RWPE2 (cell line): ENCODE measurements around the gene KDM4C.

ENCODE experiments used
- ATAC-seq: fragments of 200-7000 bp; cut with Tn5 transposase; 3 replicates; pipeline ENCODE4 v1.9.1; 2021; ENCODE audit warnings: low read depth
- DNase-seq: peaks from one replicate; pipeline ENCODE4 v3.0.0-alpha.2; 2020; ENCODE audit warnings: low spot score
- H3K27ac ChIP-seq: fragments of 450-650 bp; 2 replicates; pipeline ENCODE4 v1.5.1; 2017; ENCODE audit warnings: mild to moderate bottlenecking; ENCODE audit not compliant: poor library complexity, severe bottlenecking
- H3K27me3 ChIP-seq: fragments of 250-450 bp; sonication (Bioruptor Pico); 2 replicates; pipeline ENCODE4 v1.5.1; 2021; ENCODE audit warnings: mild to moderate bottlenecking, moderate library complexity; ENCODE audit not compliant: insufficient read depth, poor library complexity, severe bottlenecking
- H3K36me3 ChIP-seq: fragments of 250-450 bp; sonication (Bioruptor Pico); 2 replicates; pipeline ENCODE4 v1.5.1; 2020; ENCODE audit warnings: low read depth, mild to moderate bottlenecking, moderate library complexity
- H3K4me1 ChIP-seq: fragments of 250-450 bp; sonication (Bioruptor Pico); 2 replicates; pipeline ENCODE4 v1.5.1; 2021; ENCODE audit warnings: mild to moderate bottlenecking, moderate library complexity; ENCODE audit not compliant: insufficient read depth, poor library complexity, severe bottlenecking
- H3K4me3 ChIP-seq: fragments of 250-450 bp; sonication (Bioruptor Pico); 2 replicates; pipeline ENCODE4 v1.5.1; 2021; ENCODE audit warnings: mild to moderate bottlenecking, moderate library complexity; ENCODE audit not compliant: severe bottlenecking
- H3K9me3 ChIP-seq: fragments of 250-450 bp; sonication (Bioruptor Pico); 2 replicates; pipeline ENCODE4 v1.5.1; 2021; ENCODE audit warnings: mild to moderate bottlenecking, moderate library complexity; ENCODE audit not compliant: severe bottlenecking
- TF ChIP-seq, protein P1 (sequence below): fragments of 450-650 bp; IDR thresholded peaks from one replicate; pipeline ENCODE4 v1.5.1; 2017; ENCODE audit warnings: mild to moderate bottlenecking, moderate library complexity; ENCODE audit not compliant: poor library complexity, severe bottlenecking

KDM4C gene

DNA sequence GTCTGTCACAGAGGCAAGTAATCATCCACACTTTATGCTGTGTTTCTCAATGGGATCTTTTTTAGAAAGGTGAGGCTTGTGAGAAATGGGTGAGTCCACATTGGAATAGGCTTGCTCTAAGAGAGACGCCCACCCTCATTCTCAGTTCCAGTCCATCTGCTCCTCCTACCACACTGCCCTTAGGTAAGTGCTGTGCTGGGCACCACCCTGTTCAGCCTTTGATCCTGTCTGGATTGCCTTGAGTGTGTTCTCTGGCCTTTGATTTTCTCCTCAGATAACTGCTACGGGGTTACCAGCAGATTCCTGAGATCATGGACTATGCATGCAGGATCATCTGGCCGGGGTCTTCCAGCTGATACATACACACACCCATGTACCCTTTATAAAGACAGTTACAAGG is 328.6 kb downstream of the KDM4C start:
- Histone ChIP-seq H3K27ac (no peak overlapping the region), H3K36me3 (no peaks in the 10 kb centered on the region), H3K9me3 (no peaks in the 10 kb centered on the region), H3K4me1 (no peaks in the 10 kb centered on the region), H3K27me3 (no peaks in the 10 kb centered on the region), H3K4me3 (no peak overlapping the region)
- DNase-seq, result no peak
- no peak for ATAC-seq
- TF ChIP-seq, protein P1, sequence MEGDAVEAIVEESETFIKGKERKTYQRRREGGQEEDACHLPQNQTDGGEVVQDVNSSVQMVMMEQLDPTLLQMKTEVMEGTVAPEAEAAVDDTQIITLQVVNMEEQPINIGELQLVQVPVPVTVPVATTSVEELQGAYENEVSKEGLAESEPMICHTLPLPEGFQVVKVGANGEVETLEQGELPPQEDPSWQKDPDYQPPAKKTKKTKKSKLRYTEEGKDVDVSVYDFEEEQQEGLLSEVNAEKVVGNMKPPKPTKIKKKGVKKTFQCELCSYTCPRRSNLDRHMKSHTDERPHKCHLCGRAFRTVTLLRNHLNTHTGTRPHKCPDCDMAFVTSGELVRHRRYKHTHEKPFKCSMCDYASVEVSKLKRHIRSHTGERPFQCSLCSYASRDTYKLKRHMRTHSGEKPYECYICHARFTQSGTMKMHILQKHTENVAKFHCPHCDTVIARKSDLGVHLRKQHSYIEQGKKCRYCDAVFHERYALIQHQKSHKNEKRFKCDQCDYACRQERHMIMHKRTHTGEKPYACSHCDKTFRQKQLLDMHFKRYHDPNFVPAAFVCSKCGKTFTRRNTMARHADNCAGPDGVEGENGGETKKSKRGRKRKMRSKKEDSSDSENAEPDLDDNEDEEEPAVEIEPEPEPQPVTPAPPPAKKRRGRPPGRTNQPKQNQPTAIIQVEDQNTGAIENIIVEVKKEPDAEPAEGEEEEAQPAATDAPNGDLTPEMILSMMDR, result no peak

DNA sequence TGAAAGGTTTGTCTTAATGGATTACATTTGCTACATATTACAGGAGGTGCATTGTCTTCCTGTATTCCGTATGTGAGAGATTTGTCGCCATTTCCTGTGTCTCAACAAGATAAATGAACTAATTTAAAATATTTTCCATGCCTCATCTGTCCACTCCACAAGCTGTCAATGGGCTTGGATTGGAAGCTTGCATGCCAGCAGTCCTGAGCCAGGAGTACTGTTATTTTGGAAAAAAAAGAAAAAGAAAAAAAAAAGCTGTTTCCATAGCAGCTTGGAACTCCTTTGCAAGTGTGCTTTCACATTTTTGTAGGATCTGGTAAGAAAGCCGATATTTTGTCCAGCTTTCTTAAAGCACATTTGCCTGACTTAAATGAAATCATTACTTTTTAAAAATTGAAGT is 330.8 kb downstream of the KDM4C start:
- DNase-seq (no peak), ATAC-seq (no peak)
- no peak overlapping the region for H3K27ac ChIP-seq

DNA sequence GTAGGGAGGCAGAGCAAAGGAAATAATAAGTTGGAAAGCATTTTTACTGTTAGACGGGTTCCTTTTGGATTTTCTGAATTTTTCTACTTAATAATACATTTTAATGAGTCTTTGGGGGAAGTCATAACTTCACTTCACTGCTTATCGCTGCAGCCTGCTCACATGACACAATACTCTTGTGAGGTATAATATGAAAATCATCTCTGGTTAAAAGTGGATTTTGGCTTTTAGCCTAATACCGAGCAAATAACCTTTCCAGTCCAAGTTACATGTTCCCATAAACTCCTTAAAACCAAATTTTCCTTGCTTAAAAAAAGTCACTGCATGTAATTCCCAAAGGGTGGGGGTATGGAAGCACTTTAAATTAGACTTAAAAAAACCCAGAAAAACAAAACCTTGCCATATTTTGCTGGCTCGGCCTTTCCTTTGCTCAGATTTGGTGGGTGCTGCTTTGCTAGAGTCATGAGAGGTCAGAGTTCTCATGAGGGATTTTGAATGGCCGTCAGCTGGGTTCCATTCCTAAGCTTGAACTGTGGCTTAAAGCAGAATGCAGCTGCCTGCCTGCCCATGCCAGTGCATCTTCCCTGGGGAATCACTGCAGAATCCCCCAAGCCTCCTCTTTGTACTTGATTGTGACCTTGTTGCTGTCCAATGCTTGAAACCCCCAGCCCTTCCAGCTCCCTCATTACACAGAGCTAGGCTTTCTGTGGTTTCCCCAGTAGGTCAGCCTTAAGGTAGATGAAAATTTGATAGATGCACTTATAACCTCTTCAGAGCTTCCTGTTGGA is 331.8 kb downstream of the KDM4C start:
- Histone ChIP-seq H3K4me1 (no peaks in the 10 kb centered on the region), H3K36me3 (no peaks in the 10 kb centered on the region), H3K9me3 (no peaks in the 10 kb centered on the region), H3K27ac (no peak overlapping the region), H3K27me3 (no peaks in the 10 kb centered on the region), H3K4me3 (no peak overlapping the region)
- TF ChIP-seq, protein P1, result no peak
- no peak for ATAC-seq
- DNase-seq, result no peak

More for the DNA sequence above, 330.8 kb downstream of the KDM4C start:
- TF ChIP-seq, protein P1, result no peak
- H3K36me3 ChIP-seq, result no peaks in the 10 kb centered on the region
- no peak overlapping the region for H3K4me3 ChIP-seq
- H3K9me3 ChIP-seq, result no peaks in the 10 kb centered on the region
- no peaks in the 10 kb centered on the region for H3K4me1 ChIP-seq
- H3K27me3 ChIP-seq, result no peaks in the 10 kb centered on the region

DNA sequence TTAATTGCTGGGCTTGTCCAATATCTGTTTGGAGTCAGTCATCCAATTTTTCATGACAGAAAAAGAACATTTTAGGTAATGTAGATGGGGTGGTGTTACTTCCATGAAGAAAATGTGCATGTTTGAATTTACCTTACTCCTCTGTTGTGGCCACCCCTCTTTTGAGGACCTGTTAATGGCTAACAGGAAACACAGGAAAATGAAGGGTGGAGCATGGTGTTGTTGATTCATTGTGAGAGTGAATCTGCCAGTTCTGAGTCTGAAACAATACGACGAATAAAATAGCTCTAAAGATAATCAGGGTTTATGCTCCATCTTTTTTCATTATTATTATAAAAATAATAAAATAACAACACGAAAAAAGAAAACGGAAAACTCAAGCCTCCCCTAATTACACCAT is 335.3 kb downstream of the KDM4C start:
- Histone ChIP-seq H3K9me3 (no peaks in the 10 kb centered on the region), H3K27me3 (no peaks in the 10 kb centered on the region), H3K36me3 (no peaks in the 10 kb centered on the region), H3K4me3 (no peak overlapping the region), H3K4me1 (no peaks in the 10 kb centered on the region), H3K27ac (no peak overlapping the region)
- ATAC-seq (no peak), DNase-seq (no peak)
- TF ChIP-seq, protein P1, result no peak

DNA sequence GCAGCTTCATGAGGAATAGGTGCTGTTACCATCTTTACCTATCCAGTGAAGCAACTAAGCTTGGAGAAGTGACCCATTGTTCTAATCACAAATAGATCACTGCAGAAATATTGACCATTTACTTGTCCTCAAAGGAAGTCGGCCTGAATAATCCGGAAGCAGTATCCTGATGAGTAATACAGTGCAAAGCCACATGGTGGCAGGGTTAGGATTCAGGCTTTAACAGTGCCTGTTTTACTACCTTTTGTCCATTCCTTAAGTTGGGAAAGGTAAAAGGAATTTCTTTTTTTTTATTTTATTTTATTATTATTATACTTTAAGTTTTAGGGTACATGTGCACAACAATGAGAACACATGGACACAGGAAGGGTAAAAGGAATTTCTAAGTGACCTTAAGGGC is 336.3 kb downstream of the KDM4C start:
- Histone ChIP-seq H3K27ac (no peak overlapping the region), H3K4me1 (no peaks in the 10 kb centered on the region), H3K36me3 (no peaks in the 10 kb centered on the region), H3K9me3 (no peaks in the 10 kb centered on the region), H3K4me3 (no peak overlapping the region), H3K27me3 (no peaks in the 10 kb centered on the region)
- no peak for DNase-seq
- TF ChIP-seq, protein P1, result peak; percentile 49
- ATAC-seq, result peak; percentile 66; the same call in 2 of the 3 replicates
